ENCODE results near the gene PRDM2.

DNA sequence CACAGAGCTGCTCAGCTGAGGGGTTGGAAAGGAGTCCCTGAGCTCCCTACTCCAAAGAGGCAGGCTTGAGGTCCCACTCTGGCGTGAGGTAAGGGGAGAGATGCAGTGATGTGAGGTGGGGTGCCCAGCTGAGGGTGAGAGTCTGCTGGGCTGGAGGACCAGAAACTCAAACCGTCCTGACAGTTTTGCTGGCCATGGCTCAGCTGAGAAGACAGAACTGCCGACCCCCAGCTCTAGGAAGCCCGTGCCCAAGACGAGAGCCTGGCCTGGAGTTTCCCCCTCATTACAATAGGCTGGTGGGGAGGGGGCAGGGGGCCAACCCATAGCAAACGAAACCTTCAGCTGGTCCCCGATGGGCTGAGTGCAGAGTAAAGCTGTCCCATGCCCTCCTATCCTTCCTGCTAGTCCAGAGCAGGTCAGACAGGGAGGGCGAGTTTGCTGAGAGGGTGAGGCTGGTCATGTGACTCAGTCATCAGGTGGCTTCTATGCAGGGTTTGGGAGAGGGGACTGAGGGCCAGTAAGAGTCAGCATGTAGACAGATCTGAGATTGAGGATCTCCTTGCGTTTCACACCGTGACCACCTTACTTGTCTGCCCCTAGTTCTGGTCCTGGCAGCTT lies 129.3 kb downstream of the PRDM2 start:
- no peak for TF ChIP-seq ZC3H10 (CRISPR knock-in tag; IDR thresholded peaks at IDR 0.05)
- TF ChIP-seq TOX (CRISPR knock-in tag; IDR thresholded peaks at IDR 0.05; ENCODE audit: borderline replicate concordance) = no peak

Measured in SK-N-SH treated with all-trans-retinoic acid at 6 μM for 48 hours (cell line).